Upper lobe of left lung (tissue), 6 donors: ENCODE data around the gene NEDD4L. TPM values are rescaled to one million over a fixed set of nuclear protein-coding genes. Genes with fewer than 3 reads are reported as not detected.

Experiments
- ATAC-seq, 2 donors: fragments of 200-7000 bp; cut with Tn5 transposase; one replicate each; pipeline ENCODE4 v1.9.1; 2022; ENCODE audit warnings: mild to moderate bottlenecking in 2 of 2, moderate library complexity in 2 of 2; ENCODE audit not compliant: low FRiP score in 2 of 2
- DNase-seq, 2 donors: peaks; one replicate each; pipeline ENCODE4 v3.0.0-alpha.2; 2019 to 2020
- H3K27ac ChIP-seq, 4 donors: fragments of 200-600 bp; sonication (generic); one replicate each; pipeline ENCODE4 v1.5.1; 2016 to 2019
- H3K27me3 ChIP-seq, 4 donors: fragments of 200-600 bp; sonication (generic); one replicate each; pipeline ENCODE4 v1.5.1; 2017 to 2019
- H3K36me3 ChIP-seq, 4 donors: fragments of 200-600 bp; sonication (generic); one replicate each; pipeline ENCODE4 v1.5.1; 2016 to 2019
- H3K4me1 ChIP-seq, 4 donors: fragments of 200-600 bp; sonication (generic); one replicate each; pipeline ENCODE4 v1.5.1; 2018 to 2019
- H3K4me3 ChIP-seq, 4 donors: fragments of 200-600 bp; sonication (generic); one replicate each; pipeline ENCODE4 v1.5.1; 2017 to 2019; ENCODE audit warnings: mild to moderate bottlenecking in 2 of 4, moderate library complexity in 1 of 4
- H3K9me3 ChIP-seq, 4 donors: fragments of 200-600 bp; sonication (generic); one replicate each; pipeline ENCODE4 v1.5.1; 2018 to 2019
- CTCF ChIP-seq, 6 experiments: fragments of 450-650 bp in 4 of 6; fragments of 200-600 bp in 2 of 6; sonication (generic) in 2 of 6; IDR thresholded peaks; one replicate each; pipeline ENCODE4 v1.5.1; 2016 to 2019; ENCODE audit warnings: antibody characterized with exemption in 6 of 6
- EP300 ChIP-seq, 4 donors: sonication (generic); formaldehyde crosslinking; IDR thresholded peaks; one replicate each; pipeline ENCODE4 v1.5.1; 2017; ENCODE audit warnings: antibody characterized with exemption in 4 of 4, control low read depth in 2 of 4
- POLR2A ChIP-seq, 4 donors: fragments of 450-650 bp; IDR thresholded peaks; one replicate each; pipeline ENCODE4 v1.5.1; 2016 to 2017; ENCODE audit warnings: antibody characterized with exemption in 4 of 4, mild to moderate bottlenecking in 2 of 4
- POLR2AphosphoS5 ChIP-seq, 2 donors: sonication (generic); formaldehyde crosslinking; IDR thresholded peaks; one replicate each; pipeline ENCODE4 v1.5.1; 2017; ENCODE audit warnings: antibody characterized with exemption in 2 of 2
- WGBS, 2 donors: methylation state at CpG; one replicate each; pipeline ENCODE4 v1.1.5; 2017 to 2018; 5-methylcytosine and 5-hydroxymethylcytosine counted together
- total RNA-seq, 6 donors: library from RNA; depleted of rRNA in 4 of 6; stranded (reverse); fragments of >200 nt in 4 of 6; gene quantifications; one replicate each; pipeline versions ENCODE4 v1.1.0 to v1.2.1, GENCODE V29; 2016 to 2021
- donor health status: DM: no; HTN: no; CAD: no; lungs with moderate emphysema.
- donor health status: DM: no; HTN: yes; CAD: no; lungs with severe emphysema.

Gene NEDD4L
- total RNA-seq, 6 donors from 2014 or later, result 148 to 491 (median 300) TPM

GRCh38 chr18:58230438-58231179 is 186.6 kb downstream of the NEDD4L start:
- Histone ChIP-seq H3K4me1 (peaks cover 13 to 39% (median 33%) of the 10 kb centered on the region in 4 donors), H3K27me3 (no peaks in the 10 kb centered on the region), H3K36me3 (no peaks in the 10 kb centered on the region), H3K4me3 (no peak overlapping the region), H3K9me3 (no peaks in the 10 kb centered on the region), H3K27ac (peak overlapping the region in 3 of 4 donors; percentile 63 to 81 (median 71))
- no peak for TF ChIP-seq POLR2AphosphoS5 (IDR thresholded peaks at IDR 0.05)
- no peak for TF ChIP-seq CTCF (IDR thresholded peaks at IDR 0.05)
- peak in 1 of 4 donors; percentile 40 for TF ChIP-seq EP300 (IDR thresholded peaks at IDR 0.05)
- 69 to 81% methylated on average over 8 of the region's 8 CpGs for WGBS, 2 donors
- peak in 1 of 2 donors; percentile 76 for DNase-seq
- no peak for ATAC-seq

GRCh38 chr18:58231930-58232329 is 187.9 kb downstream of the NEDD4L start:
- 41 to 45% methylated on average over 2 of the region's 2 CpGs for WGBS, 2 donors
- TF ChIP-seq POLR2AphosphoS5 (IDR thresholded peaks at IDR 0.05) (no peak), POLR2A (IDR thresholded peaks at IDR 0.05) (no peak), CTCF (IDR thresholded peaks at IDR 0.05) (peak in 5 of 6 experiments; percentile 14 to 52 (median 30)), EP300 (IDR thresholded peaks at IDR 0.05) (no peak)
- Histone ChIP-seq H3K9me3 (no peaks in the 10 kb centered on the region), H3K36me3 (no peaks in the 10 kb centered on the region), H3K27me3 (no peaks in the 10 kb centered on the region), H3K4me3 (no peak overlapping the region), H3K4me1 (peaks cover 7 to 46% (median 28%) of the 10 kb centered on the region in 4 donors), H3K27ac (peak overlapping the region; percentile 45 to 81 (median 67))
- DNase-seq (peak in 1 of 2 donors; percentile 63), ATAC-seq (peak; percentile 43 to 82)

GRCh38 chr18:58232668-58233067 is 188.6 kb downstream of the NEDD4L start:
- ATAC-seq (no peak), DNase-seq (no peak)
- no peak for TF ChIP-seq POLR2A (IDR thresholded peaks at IDR 0.05)
- no peak for TF ChIP-seq EP300 (IDR thresholded peaks at IDR 0.05)
- Histone ChIP-seq H3K9me3 (no peaks in the 10 kb centered on the region), H3K4me3 (no peak overlapping the region), H3K4me1 (peaks cover 7 to 46% (median 28%) of the 10 kb centered on the region in 4 donors), H3K27ac (peak overlapping the region; percentile 29 to 81 (median 67)), H3K27me3 (no peaks in the 10 kb centered on the region), H3K36me3 (no peaks in the 10 kb centered on the region)
- 55 to 68% methylated on average over 5 of the region's 5 CpGs for WGBS, 2 donors

- WGBS, 2 donors, result 72 to 88% methylated on average over 2 of the region's 2 CpGs
- Histone ChIP-seq H3K36me3 (no peaks in the 10 kb centered on the region), H3K27me3 (no peaks in the 10 kb centered on the region), H3K4me1 (peaks cover 11 to 40% (median 24%) of the 10 kb centered on the region in 4 donors), H3K27ac (peak overlapping the region; percentile 68 to 82 (median 79)), H3K9me3 (no peaks in the 10 kb centered on the region), H3K4me3 (no peak overlapping the region)
- TF ChIP-seq EP300 (IDR thresholded peaks at IDR 0.05) (no peak), POLR2A (IDR thresholded peaks at IDR 0.05) (no peak), POLR2AphosphoS5 (IDR thresholded peaks at IDR 0.05) (no peak), CTCF (IDR thresholded peaks at IDR 0.05) (no peak)
- DNase-seq, result no peak
- ATAC-seq, result no peak
Observed at GRCh38 chr18:58234359-58234741, 190.3 kb downstream of the NEDD4L start.

GRCh38 chr18:58235001-58235436 is 191.0 kb downstream of the NEDD4L start:
- Histone ChIP-seq H3K4me1 (peaks cover 13 to 47% (median 29%) of the 10 kb centered on the region in 4 donors), H3K27ac (peak overlapping the region; percentile 68 to 82 (median 79)), H3K4me3 (no peak overlapping the region), H3K27me3 (no peaks in the 10 kb centered on the region), H3K36me3 (no peaks in the 10 kb centered on the region), H3K9me3 (no peaks in the 10 kb centered on the region)
- TF ChIP-seq POLR2AphosphoS5 (IDR thresholded peaks at IDR 0.05) (peak in 1 of 2 donors; percentile 36), CTCF (IDR thresholded peaks at IDR 0.05) (no peak), POLR2A (IDR thresholded peaks at IDR 0.05) (no peak), EP300 (IDR thresholded peaks at IDR 0.05) (peak in 2 of 4 donors; percentile 19 to 88)
- peak; percentile 45 for ATAC-seq
- 58 to 68% methylated on average over 9 of the region's 9 CpGs for WGBS, 2 donors
- peak in 1 of 2 donors; percentile 57 for DNase-seq
